IMR-90 (cell line): ENCODE data around the gene DLK2. TPM values are rescaled to one million over a fixed set of nuclear protein-coding genes. Genes with fewer than 3 reads are reported as not detected.

Source experiments
- ATAC-seq: fragments of 200-7000 bp; cut with Tn5 transposase; 2 replicates; pipeline ENCODE4 v1.9.1; 2020; ENCODE audit warnings: low read depth, mild to moderate bottlenecking, moderate library complexity
- BruUV-seq: library from RNA; stranded (reverse); fragments of 400-500 nt; replicated peaks from 2 replicates; lab custom pipeline; 2021; lab: Mats Ljungman, UMichigan
- CTCF ChIA-PET: fragments of 300-600 bp; formaldehyde crosslinking; extraction: SDS; loops from one replicate; lab custom pipeline; 2021; ENCODE audit warnings: antibody characterized with exemption; lab: Yijun Ruan, JAX
- POLR2A ChIA-PET: fragments of 300-600 bp; sonication (Branson Sonifier 250); formaldehyde crosslinking; loops from one replicate; lab custom pipeline; 2022; ENCODE audit warnings: antibody characterized with exemption; ENCODE audit not compliant: unreplicated experiment; lab: Charles Lee
- DNase-seq: peaks from one replicate; pipeline ENCODE4 v3.0.0; 2013
- H2AFZ ChIP-seq: replicated peaks from 2 replicates; pipeline ENCODE3; 2013; ENCODE audit warnings: low read length, mild to moderate bottlenecking; ENCODE audit not compliant: poor library complexity
- H2AK5ac ChIP-seq: 2 replicates; pipeline ENCODE4 v1.6.1; 2013; ENCODE audit warnings: low read depth, low read length, inconsistent platforms
- H2AK9ac ChIP-seq: replicated peaks from 2 replicates; pipeline ENCODE3; 2013; ENCODE audit warnings: mild to moderate bottlenecking, low read depth, low read length, moderate library complexity; ENCODE audit not compliant: poor library complexity
- H2BK120ac ChIP-seq: 2 replicates; pipeline ENCODE4 v1.6.1; 2013; ENCODE audit warnings: low read depth, low read length, inconsistent platforms
- H2BK15ac ChIP-seq: 3 replicates; pipeline ENCODE4 v1.6.1; 2013; ENCODE audit warnings: low read depth, low read length, inconsistent platforms
- H2BK20ac ChIP-seq: 2 replicates; pipeline ENCODE4 v1.6.1; 2013; ENCODE audit warnings: low read depth, mild to moderate bottlenecking, inconsistent platforms, low read length, moderate library complexity
- H2BK5ac ChIP-seq: 2 replicates; pipeline ENCODE4 v1.6.1; 2013; ENCODE audit warnings: mild to moderate bottlenecking, low read depth, low read length, inconsistent platforms; ENCODE audit not compliant: poor library complexity, severe bottlenecking
- H3K14ac ChIP-seq: replicated peaks from 2 replicates; pipeline ENCODE4 v1.6.1; 2013; ENCODE audit warnings: low read depth, low read length, inconsistent platforms
- H3K18ac ChIP-seq: 2 replicates; pipeline ENCODE4 v1.6.1; 2013; ENCODE audit warnings: low read depth, low read length, control low read depth
- H3K23ac ChIP-seq: 2 replicates; pipeline ENCODE4 v1.6.1; 2013; ENCODE audit warnings: low read depth, low read length, inconsistent platforms
- H3K27ac ChIP-seq: 2 replicates; pipeline ENCODE4 v1.5.1; 2013; ENCODE audit warnings: mild to moderate bottlenecking, control low read depth, low read length; ENCODE audit not compliant: insufficient read depth
- H3K27me3 ChIP-seq: 2 replicates; pipeline ENCODE4 v1.6.1; 2013; ENCODE audit warnings: low read length; ENCODE audit not compliant: control insufficient read depth, insufficient read depth
- H3K36me3 ChIP-seq: 2 replicates; pipeline ENCODE4 v1.6.1; 2013; ENCODE audit warnings: low read length, mixed read lengths; ENCODE audit not compliant: control insufficient read depth, insufficient read depth
- H3K4ac ChIP-seq: 2 replicates; pipeline ENCODE4 v1.6.1; 2013; ENCODE audit warnings: low read depth, low read length, inconsistent platforms
- H3K4me1 ChIP-seq: 2 replicates; pipeline ENCODE4 v1.6.1; 2013; ENCODE audit warnings: low read length, mixed read lengths; ENCODE audit not compliant: control insufficient read depth, insufficient read depth
- H3K4me2 ChIP-seq: 2 replicates; pipeline ENCODE4 v1.6.1; 2013; ENCODE audit warnings: low read depth, mild to moderate bottlenecking, control low read depth, low read length, moderate library complexity
- H3K4me3 ChIP-seq: 2 replicates; pipeline ENCODE4 v1.5.1; 2013; ENCODE audit warnings: low read depth, mild to moderate bottlenecking, control low read depth, low read length, moderate library complexity; ENCODE audit not compliant: insufficient read depth
- H3K56ac ChIP-seq: 2 replicates; pipeline ENCODE4 v1.6.1; 2013; ENCODE audit warnings: low read length, inconsistent platforms; ENCODE audit not compliant: insufficient read depth; ENCODE audit errors: extremely low read depth
- H3K79me1 ChIP-seq, 2 experiments: 2 replicates each; pipeline ENCODE4 v1.6.1; 2013; ENCODE audit warnings: low read length in 2 of 2, inconsistent platforms in 1 of 2, low read depth in 1 of 2
- H3K9ac ChIP-seq: 2 replicates; pipeline ENCODE4 v1.6.1; 2013; ENCODE audit warnings: low read depth, low read length, control low read depth
- H3K9me1 ChIP-seq: 2 replicates; pipeline ENCODE4 v1.6.1; 2013; ENCODE audit warnings: low read length, inconsistent platforms; ENCODE audit not compliant: insufficient read depth
- H3K9me3 ChIP-seq: 2 replicates; pipeline ENCODE4 v1.6.1; 2013; ENCODE audit warnings: low read length; ENCODE audit not compliant: control insufficient read depth, insufficient read depth
- H4K20me1 ChIP-seq: 2 replicates; pipeline ENCODE4 v1.6.1; 2013; ENCODE audit warnings: low read length, inconsistent platforms; ENCODE audit not compliant: insufficient read depth
- H4K5ac ChIP-seq: 2 replicates; pipeline ENCODE4 v1.6.1; 2013; ENCODE audit warnings: mild to moderate bottlenecking, low read depth, low read length, control low read depth
- H4K8ac ChIP-seq, 2 experiments: 2 replicates each; pipeline ENCODE4 v1.6.1; 2013; ENCODE audit warnings: low read depth in 2 of 2, low read length in 2 of 2, control low read depth in 1 of 2, inconsistent platforms in 1 of 2
- H4K91ac ChIP-seq: 2 replicates; pipeline ENCODE4 v1.6.1; 2013; ENCODE audit warnings: low read depth, low read length, inconsistent platforms; ENCODE audit not compliant: insufficient read depth
- BHLHE40 ChIP-seq: fragments of 150-350 bp; IDR thresholded peaks from 2 replicates; pipeline ENCODE4 v1.6.1; 2016; ENCODE audit warnings: mild to moderate bottlenecking, low read depth, low read length
- CEBPB ChIP-seq: IDR thresholded peaks from 2 replicates; pipeline ENCODE4 v1.6.1; 2012; ENCODE audit warnings: low read depth, low read length, improper control_type of control experiment
- CHD1 ChIP-seq: IDR thresholded peaks from 2 replicates; pipeline ENCODE4 v1.6.1; 2012; ENCODE audit warnings: low read depth, low read length, improper control_type of control experiment
- CTCF ChIP-seq: conservative IDR thresholded peaks from 2 replicates; pipeline ENCODE4 v1.5.1; 2012; ENCODE audit warnings: mild to moderate bottlenecking, low read depth, low read length, improper control_type of control experiment
- ELK1 ChIP-seq: fragments of 150-350 bp; IDR thresholded peaks from 2 replicates; pipeline ENCODE4 v1.6.1; 2016; ENCODE audit warnings: low read depth, mild to moderate bottlenecking, low read length, moderate library complexity, borderline replicate concordance
- FOS ChIP-seq: fragments of 150-350 bp; IDR thresholded peaks from 2 replicates; pipeline ENCODE4 v1.6.1; 2016; ENCODE audit warnings: low read depth, low read length
- MAFK ChIP-seq: IDR thresholded peaks from 2 replicates; pipeline ENCODE4 v1.6.1; 2012; ENCODE audit warnings: low read depth, low read length, improper control_type of control experiment
- MAZ ChIP-seq: IDR thresholded peaks from 2 replicates; pipeline ENCODE4 v1.6.1; 2012; ENCODE audit warnings: low read depth, mild to moderate bottlenecking, low read length, improper control_type of control experiment, moderate library complexity, borderline replicate concordance
- MXI1 ChIP-seq: IDR thresholded peaks from 2 replicates; pipeline ENCODE4 v1.6.1; 2012; ENCODE audit warnings: low read depth, mild to moderate bottlenecking, low read length, moderate library complexity, borderline replicate concordance
- NFE2L2 ChIP-seq: fragments of 150-350 bp; IDR thresholded peaks from 2 replicates; pipeline ENCODE4 v1.6.1; 2016; ENCODE audit warnings: low read depth, mild to moderate bottlenecking, low read length
- POLR2A ChIP-seq: IDR thresholded peaks from 2 replicates; pipeline ENCODE4 v1.6.1; 2012; ENCODE audit warnings: mild to moderate bottlenecking, low read depth, low read length
- RAD21 ChIP-seq: IDR thresholded peaks from 2 replicates; pipeline ENCODE4 v1.6.1; 2012; ENCODE audit warnings: low read length, improper control_type of control experiment
- RCOR1 ChIP-seq: IDR thresholded peaks from 2 replicates; pipeline ENCODE4 v1.6.1; 2012; ENCODE audit warnings: mild to moderate bottlenecking, low read length, improper control_type of control experiment; ENCODE audit not compliant: insufficient replicate concordance
- RFX5 ChIP-seq: IDR thresholded peaks from 2 replicates; pipeline ENCODE4 v1.8.0; 2012; ENCODE audit warnings: low read depth, mild to moderate bottlenecking, low read length, moderate library complexity
- SMC3 ChIP-seq: fragments of 150-350 bp; IDR thresholded peaks from 2 replicates; pipeline ENCODE4 v1.6.1; 2016; ENCODE audit warnings: low read depth, mild to moderate bottlenecking, antibody characterized with exemption, low read length, moderate library complexity
- USF2 ChIP-seq: fragments of 150-350 bp; IDR thresholded peaks from 2 replicates; pipeline ENCODE4 v1.6.1; 2017; ENCODE audit warnings: mild to moderate bottlenecking, antibody characterized with exemption, low read length, low read depth
- dilution Hi-C: fragments of 300-500 bp; cut with HindIII; formaldehyde crosslinking; loops from one replicate; pipeline ENCODE4 v1.14.3; 2018; ENCODE audit warnings: low sequenced_read_pairs; ENCODE audit not compliant: unreplicated experiment
- in situ Hi-C: fragments of 300-500 bp; cut with MboI; formaldehyde crosslinking; loops from 3 replicates; pipeline ENCODE4 v1.14.3; 2019; ENCODE audit warnings: low sequenced_read_pairs, inconsistent platforms, mixed read lengths
- intact Hi-C: fragments of 100-400 bp; cut with micrococcal nuclease; formaldehyde crosslinking; loops from 2 replicates; pipeline ENCODE4 v1.10.0; 2022
- polyA plus RNA-seq, 3 experiments: library from polyadenylated mRNA; depleted of rRNA; stranded (reverse); fragments of >200 nt; gene quantifications; 2 replicates each; pipeline ENCODE4 v1.2.3, GENCODE V29; 2012; ENCODE audit warnings: low replicate concordance in 1 of 3
- total RNA-seq: library from RNA; depleted of rRNA; stranded (reverse); fragments of >200 nt; gene quantifications from 2 replicates; pipeline ENCODE4 v1.2.3, GENCODE V29; 2012

The DLK2 gene
- total and polyA plus RNA-seq, 2 of the 4 experiments (the other 2 are of a cell fraction), result 0.90 to 2.8 TPM

- Histone ChIP-seq H3K18ac (no peak overlapping the region), H3K4me2 (no peak overlapping the region), H2AFZ (no peak overlapping the region), H2AK5ac (no peak overlapping the region), H2AK9ac (no peak overlapping the region), H3K14ac (no peak overlapping the region), H2BK15ac (no peak overlapping the region), H3K4me1 (peaks cover 2% of the 10 kb centered on the region; the same call in 1 of the 2 replicates), H3K23ac (no peak overlapping the region), H3K56ac (no peak overlapping the region), H4K91ac (no peak overlapping the region), H3K4me3 (no peak overlapping the region), H2BK20ac (no peak overlapping the region), H3K27me3 (peaks cover 14% of the 10 kb centered on the region), H2BK120ac (no peak overlapping the region), H3K27ac (no peak overlapping the region), H4K5ac (no peak overlapping the region), H3K9ac (no peak overlapping the region), H3K79me1 (no peaks in the 10 kb centered on the region), H4K8ac (no peak overlapping the region), H3K4ac (no peak overlapping the region), H3K36me3 (peaks cover 29% of the 10 kb centered on the region), H3K9me3 (no peaks in the 10 kb centered on the region), H2BK5ac (no peak overlapping the region), H3K9me1 (no peaks in the 10 kb centered on the region), H4K20me1 (no peaks in the 10 kb centered on the region; the same call in 1 of the 2 replicates)
- ATAC-seq, result no peak
- TF ChIP-seq CTCF (no peak), RCOR1 (no peak), POLR2A (no peak), RFX5 (no peak), NFE2L2 (no peak), MXI1 (no peak), MAFK (no peak), ELK1 (no peak), SMC3 (no peak), USF2 (no peak), CHD1 (no peak), CEBPB (no peak), BHLHE40 (no peak), RAD21 (no peak), FOS (no peak), MAZ (no peak)
- in situ Hi-C loops, result no loop called here
- dilution Hi-C loops, result no loop called here
- intact Hi-C loops, result loop anchor here (1.0 kb wide), 2 partner anchors 42 to 52 kb away; no protein-coding TSS in a partner anchor
- no peak for DNase-seq
- CTCF ChIA-PET, result interaction anchor here (1.3 kb wide), 1 partner anchor 53 kb away, joined by 7 read pairs; no protein-coding TSS in a partner anchor
- POLR2A ChIA-PET, result no interaction called here
- BruUV-seq, result no TSS peak
These were observed 1.5 kb downstream of the DLK2 start for GRCh38 chr6:43453831-43454230.
